HG03097 (cell line): ENCODE results near the gene ROR1.

Experiments used
- ATAC-seq: cut with Tn5 transposase; IDR thresholded peaks from one replicate; pipeline ENCODE4 v1.9.1; 2021; ENCODE audit not compliant: unreplicated experiment, low FRiP score

Gene ROR1

DNA sequence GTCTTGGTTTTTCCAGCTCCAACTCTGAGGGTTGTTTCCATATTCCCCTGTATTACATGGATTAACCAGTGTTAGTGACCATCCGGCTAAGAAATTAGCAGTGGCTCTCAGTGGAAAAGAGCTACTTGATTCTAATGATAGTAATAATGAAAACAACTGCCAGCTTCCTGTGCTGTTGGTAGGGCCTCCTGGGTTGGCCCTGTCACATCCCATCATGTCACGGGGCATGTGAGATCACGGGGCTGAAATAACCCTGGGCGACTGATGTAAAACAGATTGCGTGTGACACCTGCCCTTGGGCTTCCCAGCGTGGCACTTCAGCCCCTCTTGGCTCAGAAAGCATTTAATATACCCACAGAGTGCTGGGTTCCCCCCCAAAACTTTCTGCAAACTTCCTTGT lies 149.0 kb downstream of the ROR1 start:
- no peak for ATAC-seq

DNA sequence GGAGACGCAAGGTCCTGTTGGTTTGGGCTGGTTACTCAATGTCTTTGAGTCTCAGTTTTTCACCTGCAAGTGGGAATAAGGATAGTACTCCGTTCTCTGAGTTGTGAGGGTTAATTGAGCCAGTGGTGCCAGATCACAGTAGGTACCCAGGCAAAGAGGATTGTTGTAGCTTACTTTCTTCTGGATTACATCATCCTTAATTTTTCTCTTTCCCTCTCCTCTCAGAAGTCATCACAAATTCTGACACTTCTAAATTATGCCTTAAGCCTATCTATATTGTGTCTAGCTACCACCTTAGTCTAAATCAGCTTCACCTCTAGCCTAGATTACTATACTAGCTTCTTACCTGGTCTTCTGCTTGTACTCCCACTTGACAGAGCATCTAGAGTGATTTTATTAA lies 149.5 kb downstream of the ROR1 start:
- no peak for ATAC-seq

DNA sequence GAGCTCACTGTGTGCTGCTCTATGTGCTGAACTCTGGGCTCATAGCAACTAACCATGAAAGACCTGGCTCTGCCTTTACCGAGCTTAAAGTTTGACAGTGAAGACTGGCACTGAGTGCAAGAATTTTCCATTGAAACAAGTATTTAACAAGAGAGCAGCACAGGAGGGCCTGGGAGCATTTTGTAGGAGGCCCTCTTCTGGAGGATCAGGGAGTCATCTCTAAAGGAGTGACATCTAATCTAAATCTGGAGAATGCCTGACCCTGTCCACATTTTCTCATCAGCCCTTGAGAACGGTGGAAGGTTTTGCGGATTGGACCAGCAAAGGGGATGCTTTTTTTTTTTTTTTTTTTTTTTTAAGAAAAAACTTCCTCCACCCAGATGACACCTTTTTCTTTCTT lies 150.8 kb downstream of the ROR1 start:
- ATAC-seq: no peak

DNA sequence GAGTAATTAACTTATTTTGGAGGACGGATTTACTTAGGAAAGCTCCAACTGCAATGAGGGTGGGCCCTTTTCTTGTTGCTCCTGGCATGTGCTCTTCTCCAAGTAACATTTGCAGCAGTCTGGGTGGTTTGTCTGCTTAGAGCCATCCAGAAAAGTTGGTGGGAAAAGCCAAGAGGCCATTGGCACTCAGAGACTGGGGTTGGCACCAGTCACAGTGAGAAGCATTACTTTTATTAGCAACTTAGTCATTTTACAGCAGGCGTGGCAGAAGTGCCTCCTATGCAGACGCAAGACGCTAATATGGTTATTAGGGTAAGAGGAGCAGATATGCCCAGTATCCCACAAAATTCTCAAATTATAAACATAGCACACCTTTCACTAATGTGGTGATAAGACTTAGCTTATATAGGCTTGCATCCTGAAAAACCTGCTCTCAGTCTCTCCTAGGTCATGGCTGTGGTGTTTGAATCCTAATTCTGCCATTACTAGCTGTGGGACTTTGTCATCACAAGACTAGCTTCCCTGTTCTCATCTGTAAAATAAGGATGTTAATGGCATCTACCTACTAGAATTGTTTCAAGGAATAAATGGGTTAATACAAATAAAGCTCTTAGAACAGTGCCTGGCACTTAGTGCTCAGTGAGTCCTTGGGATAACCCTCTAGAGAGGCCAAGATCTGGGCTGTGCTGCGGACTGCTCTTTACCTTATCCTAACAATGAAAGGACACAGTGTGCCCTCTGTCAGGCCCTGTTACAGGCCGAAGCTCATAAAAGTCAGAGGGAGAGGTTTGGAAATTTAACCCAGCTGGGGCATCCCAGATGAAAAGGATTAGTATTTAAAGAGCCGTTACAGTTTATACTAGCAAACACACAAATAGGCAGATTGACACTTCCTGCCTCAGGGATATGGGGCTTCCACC lies 154.6 kb downstream of the ROR1 start:
- no peak for ATAC-seq

DNA sequence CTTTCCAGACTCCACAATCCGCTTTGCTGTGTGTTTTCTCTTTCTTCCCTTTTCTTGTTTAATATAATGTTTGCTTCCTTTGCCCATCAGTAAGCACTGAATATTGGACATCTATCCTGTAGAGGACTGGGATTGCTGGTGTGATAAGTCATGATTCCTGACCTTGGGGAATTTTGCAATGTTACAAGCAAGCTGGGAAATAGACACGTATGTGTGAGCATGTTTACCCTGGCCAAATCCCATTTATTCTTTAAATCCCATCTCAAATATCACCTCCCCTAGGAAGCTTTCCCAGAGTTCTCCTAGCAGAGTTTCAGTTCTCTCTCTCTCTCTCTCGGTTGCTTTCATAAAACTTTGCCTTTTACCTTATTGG lies 155.3 kb downstream of the ROR1 start:
- no peak for ATAC-seq

DNA sequence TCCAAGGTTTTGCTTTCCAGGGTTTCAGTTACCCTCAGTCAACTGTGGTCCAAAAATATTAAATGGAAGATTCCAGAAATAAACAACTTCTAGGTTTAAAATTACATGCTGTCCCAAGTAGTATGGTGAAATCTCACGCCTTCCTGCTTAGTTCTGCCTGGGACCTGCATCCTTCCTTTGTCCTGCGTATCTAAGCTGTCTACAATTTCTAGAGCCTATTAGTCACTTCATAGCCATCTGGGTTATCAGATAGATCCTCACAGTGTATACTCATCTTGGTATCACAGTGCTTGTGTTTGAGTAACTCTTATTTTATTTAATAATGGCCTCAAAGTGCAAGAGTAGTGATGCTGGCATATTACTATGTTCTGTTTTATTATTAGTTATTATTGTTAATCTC lies 157.7 kb downstream of the ROR1 start:
- ATAC-seq: no peak

DNA sequence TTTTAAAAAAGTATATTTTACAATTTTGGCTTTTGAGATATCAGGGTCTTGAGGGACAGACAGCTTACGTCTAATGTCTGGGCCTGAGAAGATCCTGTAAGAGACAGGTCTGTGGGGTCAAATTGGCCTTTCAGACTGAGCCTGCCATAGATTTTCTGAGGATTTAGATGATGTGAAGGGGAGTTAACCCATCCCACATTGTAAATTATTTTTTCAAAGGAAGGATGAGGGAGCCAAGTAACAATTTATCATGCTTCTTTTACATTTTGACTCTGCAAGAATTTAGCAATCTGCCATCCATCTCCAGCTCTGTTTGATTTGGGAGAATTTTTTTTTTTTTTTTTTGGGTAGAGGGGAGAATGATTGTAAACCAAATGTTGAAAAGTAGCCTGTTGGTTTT lies 160.9 kb downstream of the ROR1 start:
- no peak for ATAC-seq

DNA sequence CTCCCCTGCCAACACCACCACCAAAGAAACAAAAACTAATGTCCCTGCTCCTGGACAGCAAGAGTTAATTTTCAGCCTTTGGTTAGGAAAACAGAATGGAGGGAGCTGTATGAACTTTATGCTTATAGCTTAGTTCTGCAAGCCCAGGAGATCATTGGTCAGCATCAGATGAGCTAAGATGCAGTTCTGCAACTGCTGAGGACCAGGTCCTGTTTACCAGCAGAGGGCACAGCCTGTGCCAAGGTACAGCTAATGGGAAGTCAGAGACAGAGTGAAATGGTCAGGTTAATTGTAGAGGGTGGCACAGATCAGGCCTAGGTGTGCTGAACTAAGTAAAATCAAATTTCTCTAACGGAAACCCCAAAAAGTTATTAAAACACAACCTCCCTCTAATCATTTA lies 161.3 kb downstream of the ROR1 start:
- ATAC-seq: peak; percentile 62

DNA sequence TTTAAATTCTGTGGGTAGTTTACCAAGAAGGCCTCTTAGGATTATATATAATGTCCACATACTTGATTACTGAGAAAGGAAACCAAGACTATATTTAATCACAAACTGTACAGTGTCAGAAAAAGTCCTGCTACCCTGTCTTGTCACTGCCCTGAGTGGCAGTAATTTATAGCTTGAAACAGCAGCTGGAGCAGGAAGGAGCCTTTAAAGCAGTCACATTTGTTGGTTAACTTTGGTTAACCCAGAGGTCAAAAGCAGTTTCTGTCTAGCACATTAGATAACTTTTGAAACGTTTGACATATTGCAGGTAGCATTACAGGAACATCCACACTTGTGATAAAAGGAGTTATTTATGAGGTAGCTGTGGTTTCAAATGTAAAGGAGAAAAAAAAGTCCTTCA lies 161.7 kb downstream of the ROR1 start:
- ATAC-seq: peak; percentile 88

DNA sequence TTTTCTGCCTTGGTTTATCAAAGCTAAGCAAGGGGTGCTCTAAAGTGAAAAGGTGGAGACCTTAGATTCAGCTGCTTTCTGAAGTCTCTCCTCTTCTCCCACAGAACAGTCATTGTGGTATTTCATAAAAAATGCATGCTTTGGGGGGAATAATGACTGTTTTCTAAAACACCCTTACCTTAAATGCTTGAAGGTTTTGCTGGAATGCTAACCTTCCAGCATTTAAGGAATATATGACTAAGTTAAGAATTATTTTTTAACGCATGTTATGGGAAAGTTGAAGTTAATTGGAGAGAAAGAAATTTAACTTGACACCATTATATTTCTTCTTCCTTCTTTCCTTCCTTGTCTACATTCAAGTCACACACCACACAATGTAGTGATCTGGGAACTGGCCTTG lies 162.5 kb downstream of the ROR1 start:
- no peak for ATAC-seq

DNA sequence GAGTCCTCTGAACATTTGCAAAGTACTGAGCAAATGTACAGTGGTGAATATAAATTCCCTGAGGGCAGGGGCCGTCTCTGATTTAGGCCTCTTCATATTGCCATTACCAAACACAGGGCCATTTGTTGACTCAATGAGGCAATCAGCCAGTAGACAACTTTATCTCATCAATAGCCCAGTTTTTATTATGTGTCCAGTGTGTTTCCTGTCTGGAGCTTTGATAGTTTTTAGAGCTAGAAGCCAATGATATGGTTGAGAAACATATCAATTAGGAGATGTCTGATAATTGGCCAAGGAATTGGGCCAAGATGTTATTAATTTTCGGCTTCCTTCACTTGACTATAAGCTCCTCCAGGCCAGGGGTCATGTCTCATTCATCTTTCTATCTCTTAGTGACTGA lies 163.0 kb downstream of the ROR1 start:
- no peak for ATAC-seq

DNA sequence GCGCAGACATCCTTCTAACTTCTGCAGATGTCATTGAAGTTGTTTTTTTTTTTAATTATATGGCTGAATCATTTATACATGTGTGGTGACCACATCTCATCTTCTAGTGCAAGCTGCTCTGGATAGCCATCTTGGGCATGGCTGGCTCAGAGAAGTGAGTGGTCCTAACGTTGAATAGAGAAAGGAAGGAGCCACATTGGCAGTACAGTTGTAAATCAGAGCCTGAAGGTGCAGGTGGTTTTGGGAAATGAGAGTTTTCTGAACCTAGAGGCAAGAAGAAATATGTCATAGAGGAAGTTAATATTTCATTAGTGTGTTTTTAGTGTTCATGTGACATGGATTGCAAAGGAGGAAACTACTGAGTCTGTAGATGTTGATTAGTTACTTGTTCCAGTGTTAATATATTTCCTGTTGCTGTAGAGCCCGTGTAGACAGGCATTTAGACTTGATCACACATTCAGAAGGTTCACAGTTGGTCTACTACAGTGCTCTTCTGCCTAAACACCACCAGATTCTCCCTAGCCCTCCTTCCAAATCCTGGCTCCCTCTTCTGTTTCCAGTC lies 163.7 kb downstream of the ROR1 start:
- peak; percentile 50 for ATAC-seq

DNA sequence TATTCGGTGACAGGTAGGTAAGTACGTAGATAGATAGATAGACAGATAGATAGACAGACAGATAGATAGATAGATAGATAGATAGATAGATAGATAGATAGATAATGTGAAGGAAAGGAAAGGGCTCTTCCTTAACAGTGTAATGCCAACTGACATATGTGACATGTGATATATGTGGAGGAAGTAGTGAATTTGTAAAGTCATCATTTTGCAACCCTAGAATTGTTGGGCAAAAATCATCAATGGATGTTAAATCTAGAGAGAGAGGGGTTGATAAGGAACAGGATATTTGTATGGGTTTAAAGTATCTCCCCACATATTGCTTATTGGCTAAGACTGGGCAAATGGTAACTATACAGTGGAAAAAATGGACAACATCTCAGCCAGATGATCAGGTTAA lies 166.6 kb downstream of the ROR1 start:
- ATAC-seq: no peak

DNA sequence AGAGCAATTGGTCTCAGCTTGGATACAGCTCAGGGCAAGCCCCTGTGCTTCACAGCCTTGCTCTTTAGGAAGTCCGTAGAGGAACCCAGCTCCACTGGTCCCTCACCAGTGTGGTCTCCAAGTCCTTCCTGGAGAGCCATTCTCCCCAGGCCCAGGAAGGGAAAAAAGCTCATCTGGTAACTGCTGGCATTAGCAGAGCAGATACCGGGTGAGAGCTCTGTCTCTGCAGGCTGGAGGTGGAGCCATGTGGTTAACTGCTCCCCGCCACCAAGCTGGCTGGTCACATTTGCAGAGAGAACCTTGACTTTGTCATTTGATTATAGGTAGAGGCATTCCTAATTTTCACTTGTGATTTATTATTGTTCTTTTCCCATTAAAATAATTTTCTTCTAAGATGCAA lies 169.6 kb downstream of the ROR1 start:
- ATAC-seq: no peak

DNA sequence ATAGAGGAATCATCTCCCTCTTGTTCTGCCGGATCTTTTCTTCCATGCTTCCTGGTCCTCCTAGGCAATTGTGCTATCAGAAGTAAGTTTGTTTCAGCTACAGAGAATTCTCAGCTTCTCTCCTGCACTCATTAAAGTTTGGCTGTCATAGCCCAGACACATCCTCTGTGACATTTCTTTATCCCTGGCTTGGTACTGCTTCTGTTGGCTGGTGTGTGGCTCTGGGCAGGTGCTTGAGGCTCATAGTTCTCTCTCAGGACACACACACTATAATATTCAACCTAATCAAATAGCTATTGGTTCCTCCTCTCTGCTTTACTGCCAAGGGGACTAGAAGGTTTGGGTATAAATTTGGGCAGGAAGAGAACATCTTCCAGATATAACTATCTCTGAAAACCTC lies 172.1 kb downstream of the ROR1 start:
- ATAC-seq: no peak

DNA sequence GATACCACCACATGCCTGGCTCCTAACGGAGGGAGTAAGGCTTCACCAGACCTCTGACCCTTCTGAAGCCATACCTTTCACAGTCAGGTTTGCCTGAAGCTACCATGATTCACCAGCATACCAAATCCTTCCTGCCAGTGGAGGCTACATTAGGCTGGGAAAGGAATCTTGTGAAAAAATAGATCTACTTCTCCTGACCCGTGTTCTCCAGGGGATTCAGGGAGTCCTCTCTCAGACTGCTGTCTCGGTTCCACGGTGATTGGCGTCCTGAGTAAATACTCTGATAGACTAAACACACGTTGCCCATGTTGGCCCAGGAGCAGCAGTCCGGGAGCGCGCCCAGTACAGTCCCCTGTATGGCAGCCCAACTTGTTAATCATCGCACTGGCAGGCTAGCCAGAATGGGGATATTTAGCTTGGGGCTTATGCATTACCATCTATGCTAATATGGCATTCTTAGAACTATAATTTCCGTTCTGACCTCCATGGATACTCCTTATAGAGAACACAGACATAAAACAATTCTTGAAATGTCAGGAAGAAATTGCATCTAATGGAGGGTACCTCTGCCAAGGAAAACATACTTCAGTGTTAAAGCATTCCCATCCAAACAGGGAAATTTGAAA lies 173.2 kb downstream of the ROR1 start:
- no peak for ATAC-seq

DNA sequence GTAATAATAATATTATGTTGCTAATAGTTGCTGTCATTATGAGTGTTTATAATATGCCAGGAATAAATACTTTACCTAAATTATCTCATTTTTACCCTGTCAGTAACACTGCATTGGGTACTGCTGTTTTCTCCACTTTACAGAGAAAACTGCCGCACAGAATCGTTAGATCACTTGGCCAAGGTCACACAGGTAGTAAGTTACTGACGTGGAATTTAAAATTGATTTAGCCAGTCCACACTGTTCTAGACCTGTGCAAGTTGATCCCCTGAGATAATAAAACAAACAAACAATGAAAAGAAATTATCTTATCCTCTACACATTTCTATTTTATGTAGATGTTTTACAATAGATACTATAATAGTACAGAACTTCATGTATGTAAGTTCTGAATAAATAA lies 174.1 kb downstream of the ROR1 start:
- no peak for ATAC-seq

DNA sequence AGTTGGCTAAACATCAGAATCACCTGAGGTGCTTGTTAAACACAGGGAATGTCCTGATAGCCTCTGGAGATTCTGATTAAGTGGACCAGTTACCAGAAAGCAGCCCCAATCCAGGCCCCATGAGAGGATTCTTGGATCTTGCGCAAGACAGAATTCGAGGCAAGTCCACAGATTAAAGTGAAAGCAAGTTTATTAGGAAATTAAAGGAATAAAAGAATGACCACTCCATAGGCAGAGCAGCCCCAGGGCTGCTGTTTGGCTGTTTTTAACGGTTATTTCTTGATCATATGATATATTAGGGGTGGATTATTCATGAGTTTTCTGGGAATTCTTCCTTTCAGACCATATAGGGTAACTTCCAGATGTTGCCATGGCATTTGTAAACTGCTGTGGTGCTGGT lies 176.2 kb downstream of the ROR1 start:
- no peak for ATAC-seq

DNA sequence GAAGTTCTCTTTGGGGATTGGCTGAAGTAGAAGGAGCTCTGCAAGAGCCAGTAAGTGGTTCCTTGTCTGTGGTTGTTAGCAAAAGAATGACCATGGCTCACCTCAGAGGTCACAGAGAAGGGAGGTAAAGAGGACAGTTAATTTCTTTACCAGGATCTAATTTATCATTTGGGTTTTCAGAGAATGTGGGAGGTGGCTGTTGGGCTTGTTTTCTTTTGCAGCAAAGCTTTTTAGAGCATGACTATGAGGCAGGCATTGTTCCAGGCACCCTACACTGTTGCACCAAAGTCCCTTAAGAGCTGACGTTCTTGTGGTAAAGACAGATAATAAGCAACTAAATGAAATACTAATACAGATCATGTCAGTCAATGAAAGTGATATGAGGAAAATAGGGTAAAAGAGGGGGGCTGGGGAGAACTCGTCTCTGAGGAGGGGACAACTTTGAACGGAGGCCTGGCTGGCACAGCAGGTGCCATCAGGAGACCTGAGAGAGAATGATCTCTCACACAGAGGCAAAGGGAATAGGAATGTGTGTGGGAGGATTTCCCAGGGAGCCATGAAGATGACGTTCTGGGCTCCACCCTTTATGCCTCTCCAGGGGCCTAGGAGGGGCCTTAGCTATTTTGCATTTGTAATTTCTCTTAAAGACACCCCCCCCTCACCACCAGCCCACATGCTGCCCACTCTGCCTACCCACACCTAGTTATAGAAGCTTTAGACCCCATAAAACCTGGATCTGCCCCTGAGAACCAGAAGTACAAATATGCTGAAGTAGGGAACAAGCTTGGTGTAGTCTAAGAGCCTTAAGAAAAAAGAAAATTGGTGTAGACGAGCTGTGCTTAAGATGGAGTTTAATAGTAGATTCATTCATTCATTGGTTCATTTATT lies 177.5 kb downstream of the ROR1 start:
- ATAC-seq: no peak

DNA sequence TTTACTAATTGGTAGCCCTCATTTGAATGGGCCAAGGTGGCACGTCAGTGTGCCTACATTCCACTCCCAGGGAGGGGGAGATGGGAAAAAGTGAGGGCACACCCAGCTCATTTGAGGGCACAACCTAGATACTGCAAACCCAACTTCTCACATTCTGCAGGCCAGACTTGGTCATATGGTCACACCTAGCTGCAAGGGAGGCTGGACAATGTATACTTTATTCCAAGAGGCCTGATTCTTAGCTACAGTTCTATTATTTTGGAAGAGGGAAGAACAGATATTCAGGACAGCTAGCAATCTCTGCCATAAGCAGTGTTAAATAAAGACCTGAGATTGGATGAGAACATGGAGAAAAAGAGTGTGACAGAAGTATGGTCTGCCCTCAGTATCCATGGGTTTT lies 180.4 kb downstream of the ROR1 start:
- no peak for ATAC-seq
